Neural progenitor cell (in vitro differentiated cells): ENCODE measurements around the gene GNB1. TPM values are rescaled to one million over a fixed set of nuclear protein-coding genes. Genes with fewer than 3 reads are reported as not detected.

ENCODE experiments used
- DNase-seq: peaks from one replicate; pipeline ENCODE4 v3.0.0-alpha.2; 2016; ENCODE audit warnings: low spot score
- H2AFZ ChIP-seq: fragments of 200-600 bp; sonication (generic); replicated peaks from 2 replicates; pipeline ENCODE4 v1.6.1; 2016; ENCODE audit warnings: antibody characterized with exemption
- H3F3A ChIP-seq: fragments of 200-600 bp; sonication (generic); 2 replicates; pipeline ENCODE4 v1.6.1; 2016; ENCODE audit warnings: antibody characterized with exemption, low read depth
- H3K27ac ChIP-seq: fragments of 200-600 bp; sonication (generic); 2 replicates; pipeline ENCODE4 v1.5.1; 2016; ENCODE audit warnings: mild to moderate bottlenecking
- H3K27me3 ChIP-seq: fragments of 200-600 bp; sonication (generic); 2 replicates; pipeline ENCODE4 v1.6.1; 2016; ENCODE audit warnings: mild to moderate bottlenecking, moderate library complexity
- H3K36me3 ChIP-seq: fragments of 200-600 bp; sonication (generic); 2 replicates; pipeline ENCODE4 v1.5.1; 2016
- H3K4me1 ChIP-seq: fragments of 200-600 bp; sonication (generic); 2 replicates; pipeline ENCODE4 v1.6.1; 2016; ENCODE audit warnings: mixed run types
- H3K4me2 ChIP-seq: fragments of 200-600 bp; sonication (generic); 2 replicates; pipeline ENCODE4 v1.6.1; 2016
- H3K4me3 ChIP-seq: fragments of 200-600 bp; sonication (generic); 2 replicates; pipeline ENCODE4 v1.5.1; 2016
- H3K79me2 ChIP-seq: fragments of 200-600 bp; sonication (generic); 2 replicates; pipeline ENCODE4 v1.6.1; 2016; ENCODE audit warnings: low read depth
- H3K9ac ChIP-seq: fragments of 200-600 bp; sonication (generic); 2 replicates; pipeline ENCODE4 v1.6.1; 2016
- H3K9me3 ChIP-seq: fragments of 200-600 bp; sonication (generic); 2 replicates; pipeline ENCODE4 v1.5.1; 2016; ENCODE audit warnings: low read depth
- H4K20me1 ChIP-seq: fragments of 200-600 bp; sonication (generic); 2 replicates; pipeline ENCODE4 v1.6.1; 2016; ENCODE audit warnings: low read depth
- H3K27ac Mint-ChIP-seq: 3 replicates; pipeline ENCODE4 v1.8.0; 2021; ENCODE audit warnings: mixed read lengths
- H3K27me3 Mint-ChIP-seq: 2 replicates; pipeline ENCODE4 v1.8.0; 2022; ENCODE audit warnings: low read depth, mild to moderate bottlenecking, inconsistent platforms, moderate library complexity, mixed read lengths; ENCODE audit not compliant: insufficient read depth
- H3K36me3 Mint-ChIP-seq: 3 replicates; pipeline ENCODE4 v1.8.0; 2021; ENCODE audit warnings: mixed read lengths
- H3K4me1 Mint-ChIP-seq: 3 replicates; pipeline ENCODE4 v1.8.0; 2021; ENCODE audit warnings: mixed read lengths
- H3K4me3 Mint-ChIP-seq: 3 replicates; pipeline ENCODE4 v1.8.0; 2021; ENCODE audit warnings: mild to moderate bottlenecking, moderate library complexity, mixed read lengths
- H3K9me3 Mint-ChIP-seq: 3 replicates; pipeline ENCODE4 v1.8.0; 2020; ENCODE audit warnings: mixed read lengths
- EZH2 ChIP-seq: fragments of 200-600 bp; sonication (generic); IDR thresholded peaks from 2 replicates; pipeline ENCODE4 v1.6.1; 2017; ENCODE audit warnings: antibody characterized with exemption, mild to moderate bottlenecking, moderate library complexity
- EZH2phosphoT487 ChIP-seq: fragments of 200-600 bp; sonication (generic); IDR thresholded peaks from 2 replicates; pipeline ENCODE4 v1.6.1; 2017; ENCODE audit warnings: antibody characterized with exemption
- total RNA-seq: library from RNA; depleted of rRNA; stranded (reverse); fragments of >200 nt; gene quantifications from 2 replicates; pipeline ENCODE4 v1.2.3, GENCODE V29; 2015; ENCODE audit warnings: low replicate concordance
- TF ChIP-seq, protein P1 (sequence below): fragments of 200-600 bp; sonication (generic); IDR thresholded peaks from 2 replicates; pipeline ENCODE4 v1.5.1; 2017; ENCODE audit warnings: antibody characterized with exemption, mild to moderate bottlenecking

GNB1 gene
- total RNA-seq, 1 donor from 2014 or later: 175 TPM

- Mint-ChIP-seq H3K36me3 (peaks cover 37% of the 10 kb centered on the region), H3K27me3 (peaks cover 3% of the 10 kb centered on the region), H3K27ac (no peak overlapping the region), H3K9me3 (no peaks in the 10 kb centered on the region), H3K4me3 (no peak overlapping the region), H3K4me1 (peaks cover 2% of the 10 kb centered on the region)
- peaks cover 82% of the 10 kb centered on the region for H3K79me2 ChIP-seq
- H3K9me3 ChIP-seq: no peaks in the 10 kb centered on the region
- no peaks in the 10 kb centered on the region for H3K27me3 ChIP-seq
- H3K27ac ChIP-seq: no peak overlapping the region
- no peak overlapping the region for H2AFZ ChIP-seq
- H3K9ac ChIP-seq: no peak overlapping the region
- H3K4me3 ChIP-seq: no peak overlapping the region
- DNase-seq: no peak
- peaks cover 38% of the 10 kb centered on the region for H3F3A ChIP-seq
- no peak overlapping the region for H3K4me2 ChIP-seq
- TF ChIP-seq, protein P1, sequence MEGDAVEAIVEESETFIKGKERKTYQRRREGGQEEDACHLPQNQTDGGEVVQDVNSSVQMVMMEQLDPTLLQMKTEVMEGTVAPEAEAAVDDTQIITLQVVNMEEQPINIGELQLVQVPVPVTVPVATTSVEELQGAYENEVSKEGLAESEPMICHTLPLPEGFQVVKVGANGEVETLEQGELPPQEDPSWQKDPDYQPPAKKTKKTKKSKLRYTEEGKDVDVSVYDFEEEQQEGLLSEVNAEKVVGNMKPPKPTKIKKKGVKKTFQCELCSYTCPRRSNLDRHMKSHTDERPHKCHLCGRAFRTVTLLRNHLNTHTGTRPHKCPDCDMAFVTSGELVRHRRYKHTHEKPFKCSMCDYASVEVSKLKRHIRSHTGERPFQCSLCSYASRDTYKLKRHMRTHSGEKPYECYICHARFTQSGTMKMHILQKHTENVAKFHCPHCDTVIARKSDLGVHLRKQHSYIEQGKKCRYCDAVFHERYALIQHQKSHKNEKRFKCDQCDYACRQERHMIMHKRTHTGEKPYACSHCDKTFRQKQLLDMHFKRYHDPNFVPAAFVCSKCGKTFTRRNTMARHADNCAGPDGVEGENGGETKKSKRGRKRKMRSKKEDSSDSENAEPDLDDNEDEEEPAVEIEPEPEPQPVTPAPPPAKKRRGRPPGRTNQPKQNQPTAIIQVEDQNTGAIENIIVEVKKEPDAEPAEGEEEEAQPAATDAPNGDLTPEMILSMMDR: no peak
- TF ChIP-seq EZH2phosphoT487 (no peak), EZH2 (no peak)
- H3K4me1 ChIP-seq: no peaks in the 10 kb centered on the region
- peaks cover 49% of the 10 kb centered on the region for H4K20me1 ChIP-seq
- H3K36me3 ChIP-seq: peaks cover 17% of the 10 kb centered on the region
These were observed 73.7 kb downstream of the GNB1 start for GRCh38 chr1:1817221-1817620.

DNA sequence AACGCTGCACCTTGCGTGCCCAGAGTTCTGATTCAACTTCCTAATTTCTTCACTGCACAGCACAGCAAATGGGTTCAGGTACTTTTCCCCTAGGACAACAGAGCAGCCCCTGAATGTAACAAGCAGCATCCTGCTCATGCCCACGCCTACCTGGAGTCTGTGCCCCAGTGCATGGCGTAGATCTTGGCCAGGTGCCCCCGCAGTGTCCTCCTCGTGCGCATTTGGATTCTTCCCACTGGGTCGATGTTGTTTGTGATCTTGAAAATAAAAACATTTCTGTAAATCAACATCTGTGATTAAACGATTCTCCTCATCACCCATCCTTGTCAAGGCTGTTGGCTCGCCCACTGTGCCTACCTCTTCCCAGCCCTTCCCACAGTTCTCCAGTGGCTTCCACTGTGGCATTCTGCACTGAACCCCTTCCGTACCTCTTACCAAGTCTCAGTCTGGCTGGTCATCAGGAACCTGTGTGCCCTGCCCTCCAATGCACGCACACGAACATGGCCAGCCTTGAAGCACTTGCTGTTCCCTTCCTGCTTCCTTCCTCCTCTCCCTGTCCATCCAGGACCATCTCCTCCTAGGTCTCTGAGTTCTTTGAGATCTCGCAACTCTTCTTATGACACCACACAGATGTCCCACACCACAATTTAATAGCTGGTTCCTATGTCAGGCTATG lies 75.1 kb downstream of the GNB1 start:
- Histone ChIP-seq H3K27me3 (no peaks in the 10 kb centered on the region), H3K36me3 (peaks cover 17% of the 10 kb centered on the region), H3K79me2 (peaks cover 71% of the 10 kb centered on the region), H3K9me3 (no peaks in the 10 kb centered on the region), H4K20me1 (peaks cover 40% of the 10 kb centered on the region), H3K27ac (no peak overlapping the region), H3K4me3 (no peak overlapping the region), H3K4me2 (no peak overlapping the region), H2AFZ (no peak overlapping the region), H3K4me1 (no peaks in the 10 kb centered on the region), H3K9ac (no peak overlapping the region), H3F3A (peaks cover 28% of the 10 kb centered on the region)
- Mint-ChIP-seq H3K9me3 (no peaks in the 10 kb centered on the region), H3K36me3 (peaks cover 38% of the 10 kb centered on the region), H3K4me1 (peaks cover 2% of the 10 kb centered on the region), H3K27me3 (peaks cover 3% of the 10 kb centered on the region), H3K27ac (no peak overlapping the region), H3K4me3 (no peak overlapping the region)
- TF ChIP-seq, protein P1: no peak
- no peak for TF ChIP-seq EZH2
- TF ChIP-seq EZH2phosphoT487: no peak
- DNase-seq: no peak

DNA sequence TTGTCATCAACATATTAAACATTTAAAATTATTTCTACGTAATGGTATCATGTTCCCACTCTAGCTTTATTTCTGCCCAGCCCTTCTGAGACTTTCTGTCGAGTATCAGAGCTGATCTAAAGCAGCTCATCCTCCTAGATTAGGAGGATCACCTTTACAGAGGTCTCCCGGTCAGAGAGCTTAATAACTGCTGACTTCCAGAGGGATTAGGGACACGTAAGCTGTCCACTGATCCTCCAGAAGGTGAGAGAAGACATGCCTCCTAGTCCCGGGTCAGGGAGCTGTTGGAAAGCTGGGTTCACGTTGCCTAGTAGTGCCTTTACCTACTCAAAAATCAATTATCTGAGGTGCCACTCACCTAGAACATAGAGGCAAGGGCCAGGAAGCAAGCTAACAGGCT lies 81.4 kb downstream of the GNB1 start:
- H3K36me3 ChIP-seq: peaks cover 15% of the 10 kb centered on the region
- no peak overlapping the region for H3K4me3 Mint-ChIP-seq
- H3K27me3 Mint-ChIP-seq: peaks cover 4% of the 10 kb centered on the region
- H3K4me1 ChIP-seq: no peaks in the 10 kb centered on the region
- TF ChIP-seq EZH2 (no peak), EZH2phosphoT487 (no peak)
- TF ChIP-seq, protein P1: no peak
- H3K27me3 ChIP-seq: no peaks in the 10 kb centered on the region
- H2AFZ ChIP-seq: no peak overlapping the region
- peaks cover 61% of the 10 kb centered on the region for H4K20me1 ChIP-seq
- no peak for DNase-seq
- H3K9me3 ChIP-seq: no peaks in the 10 kb centered on the region
- H3K4me3 ChIP-seq: no peak overlapping the region
- no peak overlapping the region for H3K4me2 ChIP-seq
- no peaks in the 10 kb centered on the region for H3K4me1 Mint-ChIP-seq
- no peaks in the 10 kb centered on the region for H3F3A ChIP-seq
- H3K9ac ChIP-seq: no peak overlapping the region
- H3K27ac ChIP-seq: peak overlapping the region; percentile 46
- no peak overlapping the region for H3K27ac Mint-ChIP-seq
- H3K36me3 Mint-ChIP-seq: peaks cover 33% of the 10 kb centered on the region
- H3K9me3 Mint-ChIP-seq: no peaks in the 10 kb centered on the region
- peaks cover 61% of the 10 kb centered on the region for H3K79me2 ChIP-seq
